Ectodermal cell (in vitro differentiated cells): ENCODE measurements around the gene DUSP2. TPM values are rescaled to one million over a fixed set of nuclear protein-coding genes. Genes with fewer than 3 reads are reported as not detected.

Experiments
- H3K27ac ChIP-seq: 2 replicates; pipeline ENCODE4 v1.7.0; 2013; ENCODE audit warnings: mild to moderate bottlenecking, low read depth, low read length; ENCODE audit not compliant: insufficient read depth, poor library complexity, severe bottlenecking
- H3K27me3 ChIP-seq: 2 replicates; pipeline ENCODE4 v1.7.0; 2013; ENCODE audit warnings: mild to moderate bottlenecking, low read length; ENCODE audit not compliant: insufficient read depth, control insufficient read depth, poor library complexity, severe bottlenecking
- H3K36me3 ChIP-seq: one replicate; pipeline ENCODE4 v1.7.0; 2013; ENCODE audit warnings: low read length; ENCODE audit not compliant: control insufficient read depth, insufficient read depth
- H3K4me1 ChIP-seq: one replicate; pipeline ENCODE4 v1.7.0; 2013; ENCODE audit warnings: low read length; ENCODE audit not compliant: control insufficient read depth, insufficient read depth
- H3K4me3 ChIP-seq: 2 replicates; pipeline ENCODE4 v1.7.0; 2013; ENCODE audit warnings: low read depth, low read length, control low read depth; ENCODE audit not compliant: insufficient read depth
- H3K9me3 ChIP-seq: 2 replicates; pipeline ENCODE4 v1.7.0; 2013; ENCODE audit warnings: mild to moderate bottlenecking, low read length, moderate library complexity; ENCODE audit not compliant: control insufficient read depth
- WGBS, 2 experiments: methylation state at CpG; one replicate each; pipeline ENCODE4 v1.1.7; 2013; ENCODE audit warnings: missing lambda C conversion rate in 2 of 2; 5-methylcytosine and 5-hydroxymethylcytosine counted together
- polyA plus RNA-seq, 4 experiments: library from polyadenylated mRNA; stranded (reverse); fragments of 50-300 nt; gene quantifications; one replicate each; pipeline ENCODE4 v1.2.3, GENCODE V29; 2013

Gene DUSP2
- 1.0 TPM for polyA plus RNA-seq (2013, experiment 1 of 4)
- polyA plus RNA-seq (2013, experiment 2 of 4) = 2.2 TPM
- polyA plus RNA-seq (2013, experiment 3 of 4) = 0.96 TPM
- 0.85 TPM for polyA plus RNA-seq (2013, experiment 4 of 4)

DNA sequence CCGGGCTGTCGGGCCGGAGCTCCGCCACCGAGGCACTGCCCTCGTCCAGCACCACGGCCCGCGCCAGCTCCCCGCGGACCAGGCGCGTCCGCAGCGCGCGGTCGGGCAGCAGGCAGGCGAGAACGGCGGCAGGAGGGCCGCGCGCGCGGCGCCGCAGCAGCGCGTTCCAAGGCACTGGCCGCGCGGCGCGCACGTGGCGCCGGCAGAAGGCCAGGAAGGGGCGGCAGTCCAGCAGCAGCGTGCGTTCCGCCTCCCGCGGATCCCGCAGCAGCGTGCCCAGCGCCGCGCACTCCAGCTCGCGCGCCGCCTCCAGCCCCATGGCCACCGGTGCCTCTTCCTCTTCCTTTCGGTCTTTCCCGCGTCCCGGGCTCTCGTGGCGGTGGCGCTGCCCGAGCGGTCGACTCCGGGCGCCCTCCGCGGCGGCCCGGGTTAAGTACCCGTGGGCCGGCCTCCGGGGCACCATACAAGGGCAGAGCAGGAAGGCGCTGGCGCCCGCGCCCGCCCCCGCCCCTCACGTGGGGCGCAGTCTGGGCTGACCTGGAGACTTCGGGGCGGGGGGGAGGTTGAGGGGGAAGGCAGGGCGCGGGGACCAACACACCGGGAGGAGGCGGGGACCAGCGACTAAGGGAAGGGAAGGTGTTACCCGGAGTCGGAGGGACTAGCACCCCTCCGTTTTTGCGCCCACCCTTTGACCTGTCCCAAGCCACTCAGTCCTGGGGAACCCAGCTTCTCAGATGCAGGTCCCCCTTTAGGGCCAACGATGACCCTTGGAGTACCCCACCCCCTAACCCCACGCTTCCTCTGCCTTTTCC is at the start of gene DUSP2:
DUSP2 (minus strand) TSS at position 405 of the 812 bp plus-strand sequence; CDS start at position 319, 86 bp downstream.
- Histone ChIP-seq H3K9me3 (no peaks in the 10 kb centered on the region), H3K27ac (no peak within 1 kb of the TSS), H3K36me3 (no peaks in the 10 kb centered on the region), H3K4me3 (peak within 1 kb of the TSS; percentile 30), H3K27me3 (peaks cover 39% of the 10 kb centered on the region), H3K4me1 (peaks cover 20% of the 10 kb centered on the region)
- WGBS, 2 experiments = 5 to 6% methylated on average over 94 of the region's 94 CpGs

DNA sequence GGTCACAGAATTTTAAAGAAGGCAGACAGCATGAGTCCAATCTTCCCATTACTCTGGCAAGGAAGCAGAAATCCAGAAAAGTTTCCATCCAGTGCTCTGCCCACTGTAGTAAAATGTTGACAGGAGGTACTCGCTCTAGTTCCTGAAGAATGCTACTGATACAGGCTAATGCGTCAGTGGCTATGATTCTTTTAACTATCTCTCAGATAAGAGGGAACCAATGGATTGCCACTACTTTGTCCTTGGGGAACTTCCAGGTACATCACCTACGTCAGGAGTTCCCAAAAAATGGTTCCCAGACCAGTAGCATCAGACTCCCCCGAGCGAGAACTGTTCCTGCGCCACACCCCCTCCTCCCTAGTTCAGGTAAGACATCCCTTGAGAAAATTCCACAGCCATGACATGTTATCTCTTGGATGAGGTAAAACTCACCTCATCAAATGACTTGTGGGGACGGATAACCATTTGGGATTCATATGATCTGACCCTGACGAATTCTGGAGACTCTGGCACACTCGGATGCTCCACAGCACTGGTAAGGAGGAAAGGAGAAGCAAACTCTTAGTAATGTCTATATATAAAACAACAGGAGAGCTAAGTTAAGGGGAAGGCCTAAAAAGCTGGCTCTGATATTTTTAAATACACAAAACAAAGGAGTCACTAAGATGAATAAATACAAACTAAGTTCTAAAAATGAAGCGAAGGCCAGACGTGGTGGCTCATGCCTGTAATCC is 46.9 kb upstream of the DUSP2 start:
- WGBS, 2 experiments = 95 to 96% methylated on average over 11 of the region's 11 CpGs
- H3K27ac ChIP-seq = no peak overlapping the region

GRCh38 chr2:96188821-96189526 is 43.7 kb upstream of the DUSP2 start:
- H3K4me1 ChIP-seq = no peaks in the 10 kb centered on the region
- no peaks in the 10 kb centered on the region for H3K9me3 ChIP-seq
- no peaks in the 10 kb centered on the region for H3K27me3 ChIP-seq
- peaks cover 51% of the 10 kb centered on the region for H3K36me3 ChIP-seq
- 90 to 92% methylated on average over 12 of the region's 12 CpGs for WGBS, 2 experiments
- no peak overlapping the region for H3K4me3 ChIP-seq
- H3K27ac ChIP-seq = no peak overlapping the region

More for the DNA sequence above, 46.9 kb upstream of the DUSP2 start:
- H3K27me3 ChIP-seq = no peaks in the 10 kb centered on the region
- no peaks in the 10 kb centered on the region for H3K9me3 ChIP-seq
- no peaks in the 10 kb centered on the region for H3K4me1 ChIP-seq
- peaks cover 43% of the 10 kb centered on the region for H3K36me3 ChIP-seq
- H3K4me3 ChIP-seq = no peak overlapping the region

GRCh38 chr2:96186562-96186961 is 41.3 kb upstream of the DUSP2 start:
- no peaks in the 10 kb centered on the region for H3K9me3 ChIP-seq
- H3K27me3 ChIP-seq = no peaks in the 10 kb centered on the region
- H3K36me3 ChIP-seq = peaks cover 32% of the 10 kb centered on the region
- no peaks in the 10 kb centered on the region for H3K4me1 ChIP-seq
- 95 to 96% methylated on average over 5 of the region's 5 CpGs for WGBS, 2 experiments
- H3K4me3 ChIP-seq = no peak overlapping the region
- no peak overlapping the region for H3K27ac ChIP-seq

DNA sequence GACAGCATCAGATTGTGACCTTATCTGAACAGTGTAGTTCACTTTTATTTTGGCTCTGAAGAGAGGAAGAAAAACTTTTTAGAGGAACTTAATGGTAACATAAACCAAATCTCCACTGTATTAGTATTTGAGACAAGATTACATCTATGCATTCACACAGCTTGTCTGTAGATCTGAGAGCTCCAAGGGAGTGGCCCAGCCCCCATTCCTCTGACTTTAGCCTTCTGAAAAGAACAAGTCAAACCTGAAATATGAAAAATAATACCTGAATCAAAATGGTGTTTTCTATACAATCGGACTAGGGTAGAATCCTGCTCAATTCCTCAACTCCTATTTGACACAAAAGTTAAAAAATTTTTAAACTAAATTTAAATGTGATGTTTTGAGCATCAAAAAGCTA is 40.3 kb upstream of the DUSP2 start:
- peaks cover 28% of the 10 kb centered on the region for H3K36me3 ChIP-seq
- WGBS, 2 experiments = 100% methylated on average over 1 of the region's 1 CpG

GRCh38 chr2:96184989-96185388 is 39.7 kb upstream of the DUSP2 start:
- Histone ChIP-seq H3K9me3 (no peaks in the 10 kb centered on the region), H3K27ac (no peak overlapping the region), H3K36me3 (peaks cover 26% of the 10 kb centered on the region), H3K4me1 (no peaks in the 10 kb centered on the region), H3K4me3 (no peak overlapping the region), H3K27me3 (no peaks in the 10 kb centered on the region)
- 96 to 98% methylated on average over 8 of the region's 8 CpGs for WGBS, 2 experiments

More for the DNA sequence above, 40.3 kb upstream of the DUSP2 start:
- Histone ChIP-seq H3K27me3 (no peaks in the 10 kb centered on the region), H3K4me3 (no peak overlapping the region), H3K9me3 (no peaks in the 10 kb centered on the region), H3K27ac (no peak overlapping the region), H3K4me1 (no peaks in the 10 kb centered on the region)

- WGBS, 2 experiments = 96 to 97% methylated on average over 8 of the region's 8 CpGs
- no peaks in the 10 kb centered on the region for H3K9me3 ChIP-seq
- no peak overlapping the region for H3K4me3 ChIP-seq
- H3K4me1 ChIP-seq = no peaks in the 10 kb centered on the region
- H3K27ac ChIP-seq = no peak overlapping the region
- peaks cover 24% of the 10 kb centered on the region for H3K36me3 ChIP-seq
- no peaks in the 10 kb centered on the region for H3K27me3 ChIP-seq
Observed at GRCh38 chr2:96184188-96184587, 38.9 kb upstream of the DUSP2 start.

- no peak overlapping the region for H3K4me3 ChIP-seq
- no peak overlapping the region for H3K27ac ChIP-seq
- no peaks in the 10 kb centered on the region for H3K4me1 ChIP-seq
- no peaks in the 10 kb centered on the region for H3K27me3 ChIP-seq
- peaks cover 15% of the 10 kb centered on the region for H3K36me3 ChIP-seq
- H3K9me3 ChIP-seq = no peaks in the 10 kb centered on the region
- WGBS, 2 experiments = 85 to 93% methylated on average over 3 to 5 of the region's 5 CpGs
Observed at GRCh38 chr2:96181529-96181928, 36.3 kb upstream of the DUSP2 start.

DNA sequence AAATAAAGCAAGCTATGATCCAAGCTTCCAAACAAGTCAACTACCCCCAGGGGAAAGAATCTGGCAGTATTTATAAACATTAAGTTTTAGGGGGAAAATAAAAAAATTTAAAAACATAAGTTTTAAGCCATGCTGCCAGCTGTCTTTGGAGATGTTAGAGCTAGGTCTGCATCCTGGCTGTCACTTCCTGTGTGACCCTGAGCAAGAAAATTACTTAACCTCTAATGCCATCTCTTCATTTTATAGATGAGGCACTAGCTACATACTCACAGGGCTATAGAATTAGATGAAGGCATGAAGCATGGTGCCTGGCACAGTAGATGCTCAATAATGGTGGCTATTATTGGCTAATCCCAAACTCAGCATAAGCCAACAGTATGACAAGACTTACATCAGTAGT is 35.3 kb upstream of the DUSP2 start:
- Histone ChIP-seq H3K36me3 (peaks cover 6% of the 10 kb centered on the region), H3K9me3 (no peaks in the 10 kb centered on the region), H3K4me1 (no peaks in the 10 kb centered on the region), H3K27ac (no peak overlapping the region), H3K4me3 (no peak overlapping the region), H3K27me3 (no peaks in the 10 kb centered on the region)

DNA sequence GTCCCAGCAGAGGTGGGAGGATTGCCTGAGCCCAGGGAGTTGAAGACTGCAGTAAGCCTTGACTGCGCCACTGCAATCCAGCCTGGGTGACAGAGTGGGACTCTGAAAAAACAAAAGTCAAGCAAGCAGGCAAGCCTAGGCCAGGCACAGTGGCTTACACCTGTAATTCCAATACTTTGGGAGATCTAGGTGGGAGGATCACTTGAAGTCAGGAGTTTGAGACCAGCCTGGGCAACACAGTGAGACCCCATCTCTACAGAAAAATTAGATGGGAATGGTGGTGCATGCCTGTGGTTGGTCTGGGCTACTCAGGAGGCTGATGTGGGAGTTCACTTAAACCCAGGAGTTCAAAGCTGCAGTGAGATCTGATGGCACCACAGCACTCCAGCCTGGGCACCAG is 34.8 kb upstream of the DUSP2 start:
- Histone ChIP-seq H3K27ac (no peak overlapping the region), H3K4me3 (no peak overlapping the region), H3K9me3 (no peaks in the 10 kb centered on the region), H3K27me3 (no peaks in the 10 kb centered on the region), H3K4me1 (no peaks in the 10 kb centered on the region), H3K36me3 (peaks cover under 1% of the 10 kb centered on the region)
- 91 to 98% methylated on average over 1 of the region's 1 CpG for WGBS, 2 experiments
